HepG2 (cell line): ENCODE measurements around the gene KDM8. TPM values are rescaled to one million over a fixed set of nuclear protein-coding genes. Genes with fewer than 3 reads are reported as not detected.

ENCODE experiments used
- ARNT ChIP-seq: fragments of 450-650 bp; IDR thresholded peaks from 2 replicates; pipeline ENCODE4 v1.6.1; 2017
- ATF5 ChIP-seq: sonication (generic); formaldehyde crosslinking; IDR thresholded peaks from 2 replicates; pipeline ENCODE4 v1.4.0; 2020; ENCODE audit warnings: mild to moderate bottlenecking, low read depth, missing genetic modification reagents
- CENPBD1 ChIP-seq: sonication (generic); formaldehyde crosslinking; IDR thresholded peaks from 2 replicates; pipeline ENCODE4 v1.8.0; 2022; ENCODE audit warnings: missing genetic modification reagents, low read depth, mild to moderate bottlenecking, borderline replicate concordance
- ELF4 ChIP-seq: sonication (generic); formaldehyde crosslinking; IDR thresholded peaks from 2 replicates; pipeline ENCODE4 v1.5.0; 2020; ENCODE audit warnings: missing genetic modification reagents, mild to moderate bottlenecking, moderate library complexity, borderline replicate concordance
- FOXO4 ChIP-seq: sonication (generic); formaldehyde crosslinking; conservative IDR thresholded peaks from 2 replicates; pipeline ENCODE4 v1.8.1; 2023; ENCODE audit warnings: missing genetic modification reagents
- GATAD1 ChIP-seq: IDR thresholded peaks from 2 replicates; pipeline ENCODE4 v1.6.1; 2016; ENCODE audit warnings: missing genetic modification reagents, missing compliant biosample characterization
- KDM1A ChIP-seq: IDR thresholded peaks from 2 replicates; pipeline ENCODE4 v1.6.1; 2016; ENCODE audit warnings: missing compliant biosample characterization
- KLF15 ChIP-seq: sonication (generic); formaldehyde crosslinking; IDR thresholded peaks from 2 replicates; pipeline ENCODE4 v1.8.1; 2023; ENCODE audit warnings: borderline replicate concordance, mild to moderate bottlenecking, inconsistent platforms, missing genetic modification reagents, mixed read lengths
- NCOR1 ChIP-seq: fragments of 200-600 bp; sonication (generic); IDR thresholded peaks from 2 replicates; pipeline ENCODE4 v1.7.0; 2017; ENCODE audit warnings: antibody characterized with exemption, low read length, borderline replicate concordance
- RAD51 ChIP-seq: fragments of 450-650 bp; IDR thresholded peaks from 2 replicates; pipeline ENCODE4 v1.6.1; 2016; ENCODE audit warnings: borderline replicate concordance
- RELA ChIP-seq: sonication (generic); formaldehyde crosslinking; IDR thresholded peaks from 2 replicates; pipeline ENCODE4 v1.4.0; 2020; ENCODE audit warnings: missing genetic modification reagents
- SALL2 ChIP-seq: sonication (generic); formaldehyde crosslinking; IDR thresholded peaks from 2 replicates; pipeline ENCODE4 v1.8.1; 2023; ENCODE audit warnings: mild to moderate bottlenecking, missing genetic modification reagents, inconsistent platforms
- TOPORS ChIP-seq: sonication (generic); formaldehyde crosslinking; IDR thresholded peaks from 2 replicates; pipeline ENCODE4 v1.8.0; 2023; ENCODE audit warnings: mild to moderate bottlenecking, missing genetic modification reagents
- ZFP36L1 ChIP-seq: sonication (generic); formaldehyde crosslinking; IDR thresholded peaks from 2 replicates; pipeline ENCODE4 v1.8.0; 2022; ENCODE audit warnings: mild to moderate bottlenecking, missing genetic modification reagents, moderate library complexity
- ZNF431 ChIP-seq: sonication (generic); formaldehyde crosslinking; IDR thresholded peaks from 2 replicates; pipeline ENCODE4 v1.9.0; 2022; ENCODE audit warnings: missing genetic modification reagents, low read depth, mild to moderate bottlenecking, borderline replicate concordance
- ZNF670 ChIP-seq: sonication (generic); formaldehyde crosslinking; IDR thresholded peaks from 2 replicates; pipeline ENCODE4 v1.8.0; 2022; ENCODE audit warnings: mild to moderate bottlenecking, missing genetic modification reagents, borderline replicate concordance
- ZNF816 ChIP-seq: sonication (generic); formaldehyde crosslinking; IDR thresholded peaks from 2 replicates; pipeline ENCODE4 v1.8.0; 2022; ENCODE audit warnings: missing genetic modification reagents, mild to moderate bottlenecking, borderline replicate concordance
- polyA plus RNA-seq, 8 experiments: library from polyadenylated mRNA; depleted of rRNA in 3 of 8; stranded (reverse) in 7 of 8; unstranded in 1 of 8; fragments of >200 nt; fragmentation: Illumina TruSeq in 4 of 8; extraction: Trizol in 4 of 8; gene quantifications; 2 replicates each; pipeline versions ENCODE4 v1.2.1 to v1.2.3, GENCODE V29; 2011 to 2016; ENCODE audit warnings: low read depth in 4 of 8, missing spikeins in 1 of 8, mixed read lengths in 1 of 8; ENCODE audit not compliant: insufficient read depth in 1 of 8
- total RNA-seq, 5 experiments: library from RNA; depleted of rRNA; stranded (reverse); fragments of >200 nt; fragmentation: Illumina TruSeq; extraction: Trizol; gene quantifications; 2 replicates each; pipeline ENCODE4 v1.2.3, GENCODE V29; 2016; ENCODE audit warnings: low read depth in 1 of 5
- TF ChIP-seq, protein P1 (sequence below): sonication (generic); formaldehyde crosslinking; IDR thresholded peaks from 2 replicates; pipeline ENCODE4 v1.4.0; 2020; ENCODE audit warnings: missing genetic modification reagents, borderline replicate concordance
- TF ChIP-seq, protein P2 (sequence below): sonication (generic); formaldehyde crosslinking; IDR thresholded peaks from 2 replicates; pipeline ENCODE4 v1.5.0; 2020; ENCODE audit warnings: missing genetic modification reagents, mild to moderate bottlenecking, borderline replicate concordance

Gene KDM8
- total and polyA plus RNA-seq, 2 of the 13 experiments (the other 11 are each of a cell fraction or from before 2014, with no cell fraction given), result 3.3 to 8.6 TPM

- TF ChIP-seq SALL2 (CRISPR knock-in tag) (no peak), ARNT (no peak), RELA (CRISPR knock-in tag) (no peak), ELF4 (CRISPR knock-in tag) (no peak), ZFP36L1 (CRISPR knock-in tag) (0 out of 2 replicates have a peak, but pooled peaks have one; percentile 12), ZNF816 (CRISPR knock-in tag) (no peak), FOXO4 (CRISPR knock-in tag) (no peak), KDM1A (no peak), KLF15 (no peak), GATAD1 (CRISPR knock-in tag) (peak; percentile 62), ATF5 (CRISPR knock-in tag) (no peak), NCOR1 (peak; percentile 69), ZNF670 (CRISPR knock-in tag) (no peak), RAD51 (no peak), TOPORS (CRISPR knock-in tag) (no peak), ZNF431 (CRISPR knock-in tag) (no peak), CENPBD1 (CRISPR knock-in tag) (no peak)
- TF ChIP-seq, protein P1, sequence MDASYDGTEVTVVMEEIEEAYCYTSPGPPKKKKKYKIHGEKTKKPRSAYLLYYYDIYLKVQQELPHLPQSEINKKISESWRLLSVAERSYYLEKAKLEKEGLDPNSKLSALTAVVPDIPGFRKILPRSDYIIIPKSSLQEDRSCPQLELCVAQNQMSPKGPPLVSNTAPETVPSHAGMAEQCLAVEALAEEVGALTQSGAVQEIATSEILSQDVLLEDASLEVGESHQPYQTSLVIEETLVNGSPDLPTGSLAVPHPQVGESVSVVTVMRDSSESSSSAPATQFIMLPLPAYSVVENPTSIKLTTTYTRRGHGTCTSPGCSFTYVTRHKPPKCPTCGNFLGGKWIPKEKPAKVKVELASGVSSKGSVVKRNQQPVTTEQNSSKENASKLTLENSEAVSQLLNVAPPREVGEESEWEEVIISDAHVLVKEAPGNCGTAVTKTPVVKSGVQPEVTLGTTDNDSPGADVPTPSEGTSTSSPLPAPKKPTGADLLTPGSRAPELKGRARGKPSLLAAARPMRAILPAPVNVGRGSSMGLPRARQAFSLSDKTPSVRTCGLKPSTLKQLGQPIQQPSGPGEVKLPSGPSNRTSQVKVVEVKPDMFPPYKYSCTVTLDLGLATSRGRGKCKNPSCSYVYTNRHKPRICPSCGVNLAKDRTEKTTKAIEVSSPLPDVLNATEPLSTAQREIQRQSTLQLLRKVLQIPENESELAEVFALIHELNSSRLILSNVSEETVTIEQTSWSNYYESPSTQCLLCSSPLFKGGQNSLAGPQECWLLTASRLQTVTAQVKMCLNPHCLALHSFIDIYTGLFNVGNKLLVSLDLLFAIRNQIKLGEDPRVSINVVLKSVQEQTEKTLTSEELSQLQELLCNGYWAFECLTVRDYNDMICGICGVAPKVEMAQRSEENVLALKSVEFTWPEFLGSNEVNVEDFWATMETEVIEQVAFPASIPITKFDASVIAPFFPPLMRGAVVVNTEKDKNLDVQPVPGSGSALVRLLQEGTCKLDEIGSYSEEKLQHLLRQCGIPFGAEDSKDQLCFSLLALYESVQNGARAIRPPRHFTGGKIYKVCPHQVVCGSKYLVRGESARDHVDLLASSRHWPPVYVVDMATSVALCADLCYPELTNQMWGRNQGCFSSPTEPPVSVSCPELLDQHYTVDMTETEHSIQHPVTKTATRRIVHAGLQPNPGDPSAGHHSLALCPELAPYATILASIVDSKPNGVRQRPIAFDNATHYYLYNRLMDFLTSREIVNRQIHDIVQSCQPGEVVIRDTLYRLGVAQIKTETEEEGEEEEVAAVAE (CRISPR knock-in tag), result no peak
- TF ChIP-seq, protein P2, sequence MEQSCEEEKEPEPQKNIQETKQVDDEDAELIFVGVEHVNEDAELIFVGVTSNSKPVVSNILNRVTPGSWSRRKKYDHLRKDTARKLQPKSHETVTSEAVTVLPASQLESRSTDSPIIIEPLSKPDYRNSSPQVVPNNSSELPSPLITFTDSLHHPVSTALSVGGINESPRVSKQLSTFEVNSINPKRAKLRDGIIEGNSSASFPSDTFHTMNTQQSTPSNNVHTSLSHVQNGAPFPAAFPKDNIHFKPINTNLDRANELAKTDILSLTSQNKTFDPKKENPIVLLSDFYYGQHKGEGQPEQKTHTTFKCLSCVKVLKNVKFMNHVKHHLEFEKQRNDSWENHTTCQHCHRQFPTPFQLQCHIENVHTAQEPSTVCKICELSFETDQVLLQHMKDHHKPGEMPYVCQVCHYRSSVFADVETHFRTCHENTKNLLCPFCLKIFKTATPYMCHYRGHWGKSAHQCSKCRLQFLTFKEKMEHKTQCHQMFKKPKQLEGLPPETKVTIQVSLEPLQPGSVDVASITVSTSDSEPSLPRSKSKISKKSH, result no peak
These were observed 66.2 kb downstream of the KDM8 start (continued) for GRCh38 chr16:27269300-27270150.
